ES-I3 (cell line): ENCODE measurements around the gene SLC35F3.
A peak's percentile ranks its signal among the peaks of the same experiment; 100 is the strongest.
"Not testable (repeated sequence)": the region's sequence is repeated elsewhere in the genome, so short reads cannot be mapped to it uniquely, and the experiment has no call there.

Source experiments
- H3K36me3 ChIP-seq: 2 replicates; pipeline ENCODE4 v1.6.1; 2013; ENCODE audit warnings: mild to moderate bottlenecking, low read length, control low read depth, moderate library complexity; ENCODE audit not compliant: insufficient read depth
- H3K4me1 ChIP-seq: 2 replicates; pipeline ENCODE4 v1.6.1; 2013; ENCODE audit warnings: mild to moderate bottlenecking, control low read depth, low read length; ENCODE audit not compliant: insufficient read depth
- H3K9ac ChIP-seq: 2 replicates; pipeline ENCODE4 v1.6.1; 2013; ENCODE audit warnings: low read depth, mild to moderate bottlenecking, low read length, moderate library complexity
- H3K9me3 ChIP-seq: 2 replicates; pipeline ENCODE4 v1.6.1; 2013; ENCODE audit warnings: mild to moderate bottlenecking, low read length, moderate library complexity; ENCODE audit not compliant: control insufficient read depth, insufficient read depth

The SLC35F3 gene

DNA sequence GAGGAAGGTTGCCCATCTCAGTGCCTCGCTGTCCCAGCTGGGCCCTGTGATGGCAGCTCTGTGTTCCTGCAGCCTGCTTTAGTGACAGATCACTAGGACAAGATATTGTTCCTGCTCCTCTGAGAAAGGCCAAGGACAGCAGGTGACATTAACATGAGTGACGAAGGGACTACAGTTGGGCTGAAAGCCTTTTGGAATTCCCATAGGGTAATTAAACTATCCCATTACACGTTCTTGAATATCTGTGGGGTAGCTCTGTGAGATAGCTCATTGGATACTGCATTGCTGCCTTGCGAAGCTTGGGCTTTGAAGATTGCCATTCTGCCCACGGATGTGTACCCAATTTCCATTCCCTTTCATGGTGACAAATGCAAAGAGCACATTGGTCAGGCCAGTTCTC lies 390.6 kb downstream of the SLC35F3 start:
- no peaks in the 10 kb centered on the region for H3K36me3 ChIP-seq
- peaks cover 10% of the 10 kb centered on the region for H3K9me3 ChIP-seq
- no peaks in the 10 kb centered on the region for H3K4me1 ChIP-seq
- no peak overlapping the region for H3K9ac ChIP-seq

DNA sequence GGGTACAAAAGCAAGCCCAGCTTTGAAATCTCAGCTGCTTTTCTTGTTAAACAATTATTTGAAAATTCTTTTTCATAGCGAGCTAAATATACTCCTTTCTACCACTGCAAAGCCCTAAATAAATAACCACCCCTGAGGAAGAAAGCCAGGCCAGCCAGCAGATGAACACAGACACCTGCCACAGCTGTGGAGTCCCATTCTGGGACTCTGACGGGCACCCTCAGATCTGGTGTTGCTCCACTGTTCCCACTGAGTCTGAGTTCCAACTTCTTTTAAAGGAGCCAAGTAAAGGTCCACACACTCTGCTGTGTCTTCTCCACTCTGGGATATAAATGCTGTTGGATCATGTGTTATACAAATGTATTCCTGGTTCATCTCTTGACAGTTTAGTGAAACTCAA lies 391.1 kb downstream of the SLC35F3 start:
- Histone ChIP-seq H3K9me3 (peaks cover 5% of the 10 kb centered on the region), H3K9ac (no peak overlapping the region), H3K36me3 (no peaks in the 10 kb centered on the region), H3K4me1 (no peaks in the 10 kb centered on the region)

DNA sequence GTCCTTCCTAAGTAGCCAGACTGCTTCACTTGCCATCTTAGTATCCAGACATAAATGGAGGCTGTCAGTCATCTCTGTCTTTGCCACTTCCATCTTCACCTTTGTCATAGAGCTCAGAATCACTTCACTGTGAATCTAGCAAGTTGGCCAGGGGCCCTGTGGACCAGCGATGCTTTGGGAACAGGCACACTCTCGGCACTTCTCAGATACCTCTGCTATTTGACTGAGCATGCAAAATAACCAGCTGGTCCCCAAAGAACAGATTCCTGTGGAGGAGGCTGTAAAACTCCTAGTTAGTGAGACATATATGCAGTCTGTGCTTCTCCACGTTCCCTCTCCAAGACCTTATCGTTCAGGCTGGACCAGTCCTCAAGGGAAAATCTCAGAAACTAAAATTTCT lies 392.0 kb downstream of the SLC35F3 start:
- H3K9me3 ChIP-seq: no peaks in the 10 kb centered on the region; the same call in 1 of the 2 replicates
- H3K9ac ChIP-seq: no peak overlapping the region
- no peaks in the 10 kb centered on the region for H3K36me3 ChIP-seq
- H3K4me1 ChIP-seq: no peaks in the 10 kb centered on the region

DNA sequence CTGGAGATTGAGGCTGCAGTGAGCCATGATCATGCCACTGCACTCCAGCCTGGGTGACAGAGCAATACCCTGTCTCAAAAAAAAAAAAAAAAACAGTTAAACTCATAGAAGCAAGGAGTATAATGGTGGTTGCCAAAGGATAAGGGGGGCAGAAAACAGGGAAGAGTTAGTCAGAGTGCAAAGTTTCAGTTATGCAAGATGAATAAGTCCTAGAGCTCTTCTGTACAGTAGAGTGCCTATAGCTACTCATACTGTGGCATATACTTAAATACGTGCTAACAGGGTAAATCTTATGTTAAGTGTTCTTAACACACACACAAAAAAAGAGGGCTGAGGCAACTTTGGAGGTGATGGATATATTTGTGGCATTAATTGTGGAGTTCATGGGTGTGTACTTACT lies 393.2 kb downstream of the SLC35F3 start:
- no peaks in the 10 kb centered on the region for H3K4me1 ChIP-seq
- no peak overlapping the region for H3K9ac ChIP-seq
- no peaks in the 10 kb centered on the region for H3K36me3 ChIP-seq
- no peaks in the 10 kb centered on the region; the same call in 1 of the 2 replicates for H3K9me3 ChIP-seq

DNA sequence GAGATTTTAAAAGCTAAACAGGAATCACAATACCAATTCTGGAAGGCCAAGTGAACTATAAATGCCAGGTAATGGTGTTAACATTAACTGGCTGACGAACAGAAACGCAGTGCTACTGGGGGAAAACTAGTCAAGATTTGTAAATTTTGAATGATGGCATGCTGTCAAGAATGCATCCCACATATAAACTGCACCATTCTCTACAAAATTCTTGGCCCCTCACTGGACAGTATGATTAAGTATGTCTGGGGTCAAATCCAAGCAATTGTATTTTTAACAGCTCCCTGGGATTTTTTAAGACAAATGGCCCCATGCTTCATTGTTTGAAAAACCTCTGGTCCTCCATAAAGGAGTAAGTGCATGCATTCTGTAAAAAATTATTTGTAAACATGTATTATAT lies 395.6 kb downstream of the SLC35F3 start:
- no peaks in the 10 kb centered on the region; the same call in 1 of the 2 replicates for H3K9me3 ChIP-seq
- H3K9ac ChIP-seq: no peak overlapping the region
- no peaks in the 10 kb centered on the region for H3K36me3 ChIP-seq

DNA sequence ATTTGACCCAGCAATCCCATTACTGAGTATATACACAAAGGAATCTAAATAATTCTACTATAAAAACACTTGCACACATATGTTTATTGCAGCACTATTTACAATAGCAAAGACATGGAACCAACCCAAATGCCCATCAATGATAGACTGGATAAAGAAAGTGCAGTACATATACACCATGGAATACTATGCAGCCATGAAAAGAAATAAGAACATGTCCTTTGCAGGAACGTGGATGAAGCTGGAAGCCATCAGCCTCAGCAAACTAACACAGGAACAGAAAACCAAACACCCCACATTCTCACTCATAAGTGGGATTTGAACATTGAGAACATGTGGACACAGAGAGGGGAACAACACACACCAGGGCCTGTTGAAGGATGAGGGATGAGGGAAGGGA lies 397.2 kb downstream of the SLC35F3 start:
- not testable (repeated sequence) for H3K9me3 ChIP-seq, H3K4me1 ChIP-seq, H3K9ac ChIP-seq, H3K36me3 ChIP-seq

More for the DNA sequence above, 395.6 kb downstream of the SLC35F3 start:
- no peaks in the 10 kb centered on the region for H3K4me1 ChIP-seq

DNA sequence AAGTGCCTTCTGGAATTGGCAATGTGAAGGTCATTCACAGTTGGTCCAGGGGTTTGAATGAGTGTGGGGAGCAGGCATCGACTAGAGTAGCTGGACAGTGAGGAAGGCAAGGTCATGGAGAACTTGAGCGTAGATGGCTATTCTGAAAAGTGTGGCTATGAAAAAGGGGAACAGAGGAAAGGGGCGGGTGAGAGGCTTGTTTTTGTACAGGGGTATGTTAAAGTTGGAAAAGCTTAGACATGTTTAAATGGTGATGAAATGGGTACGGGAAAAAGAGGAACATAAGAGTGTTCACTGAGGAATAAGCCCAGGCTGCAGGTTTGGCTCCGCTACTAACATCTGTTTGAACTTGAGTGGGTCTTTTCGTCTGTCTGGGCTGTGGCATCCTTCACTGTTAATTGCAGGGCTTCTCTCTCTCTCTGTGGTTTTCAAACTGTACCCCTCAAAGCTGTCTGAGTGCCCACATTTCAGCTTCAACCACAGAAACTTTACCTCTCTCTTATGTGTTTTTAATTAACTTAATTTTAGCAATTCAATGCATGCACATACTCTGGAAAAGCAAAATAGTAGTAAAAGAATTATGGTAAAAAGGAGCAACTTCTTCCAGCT lies 398.0 kb downstream of the SLC35F3 start:
- H3K9ac ChIP-seq: no peak overlapping the region

DNA sequence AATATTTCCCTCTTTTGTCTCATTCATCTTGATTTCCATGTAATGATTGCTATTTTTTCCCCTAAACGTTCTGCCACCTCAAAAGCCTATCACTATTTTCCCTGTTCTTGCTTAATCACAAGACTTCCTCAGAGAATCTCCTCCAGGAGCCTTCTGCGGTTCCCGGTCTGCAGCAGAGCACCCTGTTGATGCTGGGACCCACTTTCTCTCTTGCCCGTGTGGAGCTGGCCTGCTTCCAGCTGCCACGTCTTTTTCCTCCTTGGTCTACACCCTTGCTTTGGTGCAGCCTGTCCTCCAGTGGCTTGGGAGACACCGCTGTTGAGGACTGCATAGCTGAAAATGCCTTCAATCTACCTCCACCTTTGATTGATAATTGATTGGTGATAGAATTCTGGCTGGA lies 398.8 kb downstream of the SLC35F3 start:
- no peaks in the 10 kb centered on the region; the same call in 1 of the 2 replicates for H3K9me3 ChIP-seq
- H3K36me3 ChIP-seq: no peaks in the 10 kb centered on the region
- H3K4me1 ChIP-seq: no peaks in the 10 kb centered on the region
- no peak overlapping the region for H3K9ac ChIP-seq

More for the DNA sequence above, 398.0 kb downstream of the SLC35F3 start:
- Histone ChIP-seq H3K4me1 (no peaks in the 10 kb centered on the region), H3K36me3 (no peaks in the 10 kb centered on the region), H3K9me3 (no peaks in the 10 kb centered on the region; the same call in 1 of the 2 replicates)

DNA sequence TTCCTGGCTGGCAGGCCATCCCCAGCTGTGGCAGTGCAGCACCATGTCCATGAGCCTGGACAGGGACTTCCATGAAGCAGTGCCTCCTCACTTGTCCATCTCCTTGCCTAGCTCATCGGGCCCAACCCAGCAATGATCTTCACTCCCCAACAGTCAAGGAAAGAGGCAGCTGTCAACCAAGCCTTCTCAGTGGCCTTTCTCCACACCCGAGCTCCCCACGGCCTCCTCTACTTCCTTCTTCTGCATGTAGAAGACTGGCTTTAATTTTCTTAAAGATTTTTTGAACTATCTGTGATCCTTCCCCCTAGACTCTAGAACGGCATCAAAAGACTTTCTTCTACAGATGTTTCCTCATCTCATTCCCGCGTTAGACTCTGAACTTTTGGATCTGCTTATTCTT lies 403.2 kb downstream of the SLC35F3 start:
- no peaks in the 10 kb centered on the region for H3K9me3 ChIP-seq
- H3K9ac ChIP-seq: no peak overlapping the region
- peaks cover 17% of the 10 kb centered on the region; the same call in 1 of the 2 replicates for H3K4me1 ChIP-seq
- H3K36me3 ChIP-seq: no peaks in the 10 kb centered on the region

DNA sequence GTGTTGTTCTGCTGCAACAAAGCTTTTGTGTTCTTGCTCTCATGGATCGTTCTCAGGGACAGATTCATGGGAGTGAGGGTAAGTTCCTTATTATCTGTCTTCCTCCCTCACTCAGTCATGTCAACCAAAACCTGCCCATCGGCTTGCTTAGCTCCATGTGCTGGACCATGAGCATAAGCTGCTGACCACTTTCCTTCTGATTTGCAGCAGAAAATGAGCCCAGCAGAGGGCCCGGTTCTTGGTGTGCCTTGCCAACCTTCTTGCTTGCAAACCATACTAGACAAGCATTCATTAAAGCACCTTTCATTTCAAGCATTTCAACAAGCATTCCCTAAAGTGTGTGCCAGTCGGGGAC lies 404.7 kb downstream of the SLC35F3 start:
- no peaks in the 10 kb centered on the region for H3K36me3 ChIP-seq
- H3K9ac ChIP-seq: no peak overlapping the region
- H3K9me3 ChIP-seq: no peaks in the 10 kb centered on the region
- peaks cover 17% of the 10 kb centered on the region; the same call in 1 of the 2 replicates for H3K4me1 ChIP-seq

DNA sequence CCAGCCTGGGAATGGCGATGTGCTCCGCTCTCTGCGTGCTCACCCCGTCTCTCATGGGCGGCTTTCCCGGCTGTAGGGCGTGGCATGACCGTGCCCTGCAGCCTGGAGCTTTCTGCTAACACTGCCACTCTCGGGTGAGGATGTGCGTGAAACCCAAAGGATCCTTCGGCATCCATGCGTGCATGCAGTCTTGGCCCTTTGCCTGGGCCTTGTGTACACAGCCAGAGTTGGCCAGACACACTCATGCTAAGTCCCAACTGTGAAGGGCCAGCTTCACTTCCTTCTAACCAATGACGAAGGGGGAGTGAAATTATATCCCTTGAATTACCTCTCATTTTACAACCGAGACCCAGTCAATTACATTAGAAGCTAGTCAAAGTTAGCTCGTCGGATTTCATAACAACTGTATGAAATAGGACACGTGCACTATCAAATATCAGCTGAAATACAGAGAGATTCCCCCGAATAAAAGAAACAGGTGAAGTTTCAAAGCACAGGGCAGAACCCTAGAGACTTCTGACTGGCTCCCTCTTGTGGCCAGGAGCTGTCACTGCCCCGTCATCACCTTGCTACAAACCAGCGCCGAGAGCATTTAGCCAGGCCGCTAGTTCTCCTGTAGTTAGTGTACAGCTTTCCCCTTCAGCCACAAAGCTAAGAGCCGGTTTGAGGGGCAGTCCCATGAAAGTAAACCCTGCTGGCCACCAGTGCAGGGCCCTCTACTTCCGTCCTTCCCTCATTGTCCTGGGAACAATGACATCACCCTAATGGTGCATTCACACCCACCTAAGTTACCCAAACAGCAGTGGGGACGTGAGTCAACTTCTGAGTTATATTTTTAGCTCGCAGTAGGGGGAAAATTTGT lies 405.4 kb downstream of the SLC35F3 start:
- peak overlapping the region; percentile 4; the same call in 1 of the 2 replicates for H3K9ac ChIP-seq
- H3K4me1 ChIP-seq: peaks cover 18% of the 10 kb centered on the region; the same call in 1 of the 2 replicates
- no peaks in the 10 kb centered on the region for H3K9me3 ChIP-seq
- H3K36me3 ChIP-seq: no peaks in the 10 kb centered on the region

DNA sequence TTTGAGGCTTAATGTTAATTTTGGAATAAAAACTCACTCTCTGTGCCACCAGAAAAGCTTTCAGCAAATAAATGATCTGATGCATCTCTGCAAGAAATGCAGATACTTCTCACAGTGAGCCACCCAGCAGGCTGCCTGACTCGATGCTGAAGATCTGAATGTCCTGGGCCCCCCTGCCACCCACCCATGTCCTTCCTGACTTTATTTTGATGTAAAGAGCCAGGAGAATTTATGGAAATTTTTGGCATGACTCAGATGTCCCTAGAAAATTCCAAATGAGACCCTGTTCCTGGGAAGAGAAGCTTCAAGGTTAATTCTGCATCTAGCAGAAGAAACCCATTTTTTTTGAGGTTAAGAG lies 406.0 kb downstream of the SLC35F3 start:
- Histone ChIP-seq H3K9me3 (no peaks in the 10 kb centered on the region), H3K9ac (no peak overlapping the region), H3K36me3 (no peaks in the 10 kb centered on the region), H3K4me1 (peaks cover 24% of the 10 kb centered on the region; the same call in 1 of the 2 replicates)

DNA sequence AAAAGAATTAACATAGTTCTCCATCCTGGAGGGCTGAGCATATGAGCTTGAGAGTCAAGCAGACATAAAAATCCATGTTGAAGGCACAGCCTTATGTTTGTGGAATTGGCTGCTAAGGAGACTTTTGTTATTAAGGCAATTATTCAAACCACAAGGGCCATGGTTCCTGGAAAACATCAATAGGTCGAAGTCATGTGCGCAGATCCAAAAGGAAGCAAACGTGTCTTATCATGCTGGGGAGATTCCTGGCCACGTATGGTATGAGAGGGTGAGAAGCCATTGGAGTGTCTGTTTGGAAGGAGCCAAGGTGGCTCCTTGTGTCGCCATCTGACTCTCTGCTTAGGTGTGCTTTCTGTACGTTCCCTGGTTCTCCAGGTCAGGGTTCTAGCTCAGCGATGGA lies 406.9 kb downstream of the SLC35F3 start:
- Histone ChIP-seq H3K9me3 (no peaks in the 10 kb centered on the region), H3K4me1 (peaks cover 24% of the 10 kb centered on the region; the same call in 1 of the 2 replicates), H3K9ac (no peak overlapping the region), H3K36me3 (no peaks in the 10 kb centered on the region)

DNA sequence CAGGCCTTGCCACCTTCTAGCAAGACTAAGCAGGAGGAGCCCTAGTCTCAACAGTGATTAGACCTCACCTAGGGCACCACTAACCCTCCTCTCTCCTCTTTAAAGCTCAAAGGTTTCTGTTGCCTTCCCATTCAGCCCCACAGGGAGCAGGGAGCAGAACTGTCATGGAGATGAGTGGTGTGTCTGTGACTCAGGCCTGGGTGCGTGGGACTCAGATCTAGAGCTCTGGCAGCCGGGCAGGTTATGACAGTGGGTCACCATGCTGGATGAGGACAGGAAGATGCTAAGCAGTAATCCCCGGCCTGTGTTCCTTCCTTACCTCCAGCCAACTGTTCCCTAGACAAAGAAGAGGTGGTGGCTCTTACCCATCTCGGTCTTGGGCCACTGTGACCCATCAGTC lies 408.7 kb downstream of the SLC35F3 start:
- H3K36me3 ChIP-seq: no peaks in the 10 kb centered on the region
- H3K9me3 ChIP-seq: no peaks in the 10 kb centered on the region
- H3K4me1 ChIP-seq: peaks cover 31% of the 10 kb centered on the region; the same call in 1 of the 2 replicates
- no peak overlapping the region for H3K9ac ChIP-seq

DNA sequence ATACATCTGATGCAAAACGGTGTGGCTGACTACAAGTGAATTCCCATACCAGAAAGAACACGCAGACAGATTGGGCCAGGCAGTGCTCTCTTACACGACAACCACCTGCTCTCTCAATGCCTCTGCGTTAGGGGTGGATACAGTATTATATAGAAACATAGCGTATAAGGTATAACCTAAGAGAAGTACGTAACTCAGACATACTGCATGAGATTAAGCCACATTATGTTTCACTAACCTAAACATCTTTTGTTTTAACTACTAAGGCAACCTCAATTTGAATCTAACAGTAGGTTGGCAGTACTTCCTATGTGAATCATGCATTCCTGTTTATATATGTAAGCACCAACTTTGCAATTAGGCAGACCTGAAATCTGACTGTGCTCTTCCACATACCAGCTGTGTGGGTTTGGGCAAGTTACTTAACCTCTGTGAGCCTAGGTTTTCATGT lies 410.6 kb downstream of the SLC35F3 start:
- Histone ChIP-seq H3K9me3 (no peaks in the 10 kb centered on the region), H3K9ac (no peak overlapping the region), H3K4me1 (peaks cover 20% of the 10 kb centered on the region; the same call in 1 of the 2 replicates), H3K36me3 (no peaks in the 10 kb centered on the region)
